ENCODE data around the gene FOSL1.

The FOSL1 gene

DNA sequence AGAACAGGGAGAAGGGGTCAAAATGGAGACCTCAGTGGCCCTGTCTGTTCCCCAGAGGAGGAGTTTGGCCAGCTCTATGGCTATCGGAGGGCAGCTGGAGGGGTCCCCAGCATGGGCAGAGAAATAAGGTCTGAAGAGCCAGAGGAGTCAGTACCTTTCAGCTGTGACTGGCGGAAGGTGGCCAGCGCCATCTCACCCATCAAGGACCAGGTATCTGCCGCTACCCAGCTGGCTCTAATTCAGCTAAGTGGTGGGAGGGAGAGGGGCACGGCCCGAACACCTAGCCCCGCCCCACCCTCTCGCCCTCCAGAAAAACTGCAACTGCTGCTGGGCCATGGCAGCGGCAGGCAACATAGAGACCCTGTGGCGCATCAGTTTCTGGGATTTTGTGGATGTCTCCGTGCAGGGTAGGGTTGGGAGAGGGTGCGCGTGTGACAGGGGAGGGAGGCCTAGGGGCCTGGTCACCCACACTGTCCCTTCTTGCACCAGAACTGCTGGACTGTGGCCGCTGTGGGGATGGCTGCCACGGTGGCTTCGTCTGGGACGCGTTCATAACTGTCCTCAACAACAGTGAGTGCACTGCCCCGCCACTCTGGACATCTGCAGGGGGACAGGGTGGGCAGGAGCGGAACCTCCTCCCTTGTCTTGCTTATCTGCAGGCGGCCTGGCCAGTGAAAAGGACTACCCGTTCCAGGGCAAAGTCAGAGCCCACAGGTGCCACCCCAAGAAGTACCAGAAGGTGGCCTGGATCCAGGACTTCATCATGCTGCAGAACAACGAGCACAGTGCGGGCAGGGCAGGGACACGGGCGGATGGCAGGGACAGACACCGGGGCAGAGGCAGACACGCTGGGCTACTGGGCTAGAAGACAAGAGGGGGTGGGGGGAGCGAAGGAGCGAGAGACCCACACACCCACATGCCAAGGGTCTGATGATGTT, 17.8 kb downstream of the FOSL1 start:
- H3K9me3 Mint-ChIP-seq: no peaks in the 10 kb centered on the region
- peak overlapping the region; percentile 97 for H3K27ac Mint-ChIP-seq
- no peak for DNase-seq (ENCODE audit: low spot score in 2 of 2)
- H3K4me1 Mint-ChIP-seq: peaks cover 66% of the 10 kb centered on the region
- H3K4me3 Mint-ChIP-seq: peak overlapping the region; percentile 85
- ATAC-seq: no peak
- peaks cover 78% of the 10 kb centered on the region for H3K36me3 Mint-ChIP-seq

DNA sequence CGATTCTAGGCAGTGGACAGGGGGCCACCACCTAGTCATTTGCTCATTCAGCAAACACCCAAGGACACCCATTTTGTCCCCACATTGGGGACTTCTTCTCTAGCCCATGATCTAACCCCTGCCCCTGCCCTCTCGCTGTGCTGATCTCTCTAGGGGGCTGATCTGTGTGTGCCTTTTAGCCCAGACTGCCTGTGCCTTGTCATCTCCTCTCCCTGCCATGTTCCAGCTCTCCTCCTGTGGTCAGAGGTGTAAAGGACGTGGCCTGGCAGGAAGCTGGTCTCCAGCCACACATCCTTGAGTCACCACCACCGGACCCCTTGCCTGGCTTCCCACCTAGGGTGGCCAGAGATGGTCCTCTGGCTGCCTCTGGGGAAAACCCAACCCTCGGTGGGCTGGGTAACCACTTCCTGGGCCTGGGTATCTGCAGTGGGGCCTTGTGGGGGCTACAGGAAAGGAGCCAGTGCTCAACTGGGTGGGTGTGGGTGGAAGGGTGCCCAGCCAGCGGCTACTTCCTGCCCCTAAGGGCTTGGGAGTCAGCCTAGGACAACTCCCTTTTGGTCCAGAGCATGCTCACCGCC, 19.3 kb downstream of the FOSL1 start:
- Mint-ChIP-seq H3K9me3 (no peaks in the 10 kb centered on the region), H3K4me3 (peak overlapping the region; percentile 85), H3K36me3 (peaks cover 63% of the 10 kb centered on the region), H3K4me1 (peaks cover 63% of the 10 kb centered on the region), H3K27ac (peak overlapping the region; percentile 97)
- DNase-seq (ENCODE audit: low spot score in 2 of 2): peak in 1 of 2 donors; percentile 77
- peak; percentile 48 for ATAC-seq

DNA sequence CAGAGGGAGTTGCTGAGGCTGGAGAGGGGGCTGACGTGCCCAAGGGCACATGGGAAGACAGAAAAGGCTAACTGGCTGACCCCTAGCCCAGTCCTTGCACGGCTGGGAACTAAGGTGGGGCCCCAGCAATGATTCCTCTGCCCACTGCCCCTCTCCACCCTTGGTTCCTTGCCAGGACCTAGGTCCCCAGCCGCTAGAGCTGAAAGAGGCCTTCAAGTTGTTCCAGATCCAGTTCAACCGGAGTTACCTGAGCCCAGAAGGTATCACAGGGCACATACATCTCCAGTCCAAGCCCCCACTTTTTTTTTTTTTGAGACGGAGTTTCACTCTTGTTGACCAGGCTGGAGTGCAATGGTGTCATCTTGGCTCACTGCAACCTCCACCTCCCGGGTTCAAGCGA, 20.2 kb downstream of the FOSL1 start:
- Mint-ChIP-seq H3K9me3 (no peaks in the 10 kb centered on the region), H3K36me3 (peaks cover 54% of the 10 kb centered on the region), H3K4me1 (peaks cover 60% of the 10 kb centered on the region), H3K4me3 (peak overlapping the region; percentile 85), H3K27ac (peak overlapping the region; percentile 97)
- DNase-seq (ENCODE audit: low spot score in 2 of 2): no peak
- ATAC-seq: no peak

DNA sequence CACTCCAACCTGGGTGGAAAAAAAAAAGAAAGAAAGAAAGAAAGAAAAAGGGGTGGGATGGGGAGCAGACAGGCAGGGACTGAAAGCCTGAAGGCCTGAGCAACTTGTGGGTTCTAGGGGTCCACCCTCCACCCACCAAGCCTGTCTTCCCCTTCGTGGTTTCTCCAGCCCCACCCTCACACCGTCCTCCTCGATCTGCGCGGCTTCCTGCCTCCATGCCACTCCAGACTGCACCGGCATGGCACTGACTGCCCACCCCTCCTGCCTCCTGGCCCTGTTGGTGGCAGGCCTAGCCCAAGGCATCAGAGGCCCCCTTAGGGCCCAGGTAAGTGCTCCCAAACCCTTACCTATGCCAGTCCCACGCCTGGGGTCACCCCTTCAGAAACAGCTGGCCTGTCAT, 20.6 kb downstream of the FOSL1 start, which contains the start of gene CTSW:
TSS of gene CTSW (plus strand) at position 221 of the 400 bp plus-strand sequence. CDS start at position 239, 18 bp downstream.
- Mint-ChIP-seq H3K27ac (peak within 1 kb of the TSS; percentile 97), H3K4me3 (peak within 1 kb of the TSS; percentile 85), H3K9me3 (no peaks in the 10 kb centered on the region), H3K4me1 (peaks cover 55% of the 10 kb centered on the region), H3K36me3 (peaks cover 50% of the 10 kb centered on the region)
- peak in 1 of 2 donors; percentile 72 for DNase-seq (ENCODE audit: low spot score in 2 of 2)
- ATAC-seq: peak; percentile 66

DNA sequence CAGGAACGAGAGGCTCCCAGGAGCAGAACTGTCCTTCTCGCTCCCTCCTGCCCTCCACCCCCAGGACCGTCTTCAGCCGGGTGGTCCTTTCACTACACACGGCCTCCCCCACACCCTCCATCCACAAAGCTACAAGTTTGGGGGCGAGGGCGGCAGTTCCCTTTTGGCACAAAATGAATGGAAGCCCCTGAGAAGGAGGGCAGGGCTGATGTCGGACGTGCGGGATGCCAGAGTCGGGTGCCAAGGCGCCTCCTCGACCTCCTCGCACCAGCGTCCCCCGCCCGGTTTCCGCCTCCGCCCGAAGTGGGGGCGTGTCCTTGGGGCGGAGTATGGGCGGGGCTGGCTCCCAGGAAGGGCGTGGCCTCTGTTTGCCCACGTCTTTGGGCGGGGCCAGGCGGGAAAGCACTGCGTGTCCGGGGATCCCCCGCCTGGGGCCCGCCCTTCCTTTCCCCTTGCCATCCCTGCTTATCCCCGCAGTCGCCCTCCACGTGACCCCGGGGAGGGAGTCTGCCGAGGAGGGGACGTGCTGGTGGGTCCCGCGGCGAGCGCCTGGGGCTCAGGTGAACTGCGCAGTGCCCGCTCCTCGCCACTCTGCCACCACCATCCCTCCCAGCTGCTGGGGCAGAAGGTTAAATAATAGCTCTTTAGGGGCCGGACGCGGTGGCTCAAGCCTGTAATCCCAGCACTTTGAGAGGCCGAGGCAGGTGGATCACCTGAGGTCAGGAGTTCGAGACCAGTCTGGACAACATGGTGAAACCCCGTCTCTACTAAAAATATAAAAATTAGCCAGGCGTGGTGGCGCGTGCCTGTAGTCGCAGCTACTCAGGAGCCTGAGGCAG, 26.7 kb downstream of the FOSL1 start:
- Mint-ChIP-seq H3K4me3 (peak overlapping the region; percentile 95), H3K27ac (peak overlapping the region; percentile 95), H3K4me1 (peaks cover 43% of the 10 kb centered on the region), H3K9me3 (no peaks in the 10 kb centered on the region), H3K36me3 (peaks cover 11% of the 10 kb centered on the region)
- ATAC-seq: peak; percentile 85
- DNase-seq (ENCODE audit: low spot score in 2 of 2): peak; percentile 99 to 100

DNA sequence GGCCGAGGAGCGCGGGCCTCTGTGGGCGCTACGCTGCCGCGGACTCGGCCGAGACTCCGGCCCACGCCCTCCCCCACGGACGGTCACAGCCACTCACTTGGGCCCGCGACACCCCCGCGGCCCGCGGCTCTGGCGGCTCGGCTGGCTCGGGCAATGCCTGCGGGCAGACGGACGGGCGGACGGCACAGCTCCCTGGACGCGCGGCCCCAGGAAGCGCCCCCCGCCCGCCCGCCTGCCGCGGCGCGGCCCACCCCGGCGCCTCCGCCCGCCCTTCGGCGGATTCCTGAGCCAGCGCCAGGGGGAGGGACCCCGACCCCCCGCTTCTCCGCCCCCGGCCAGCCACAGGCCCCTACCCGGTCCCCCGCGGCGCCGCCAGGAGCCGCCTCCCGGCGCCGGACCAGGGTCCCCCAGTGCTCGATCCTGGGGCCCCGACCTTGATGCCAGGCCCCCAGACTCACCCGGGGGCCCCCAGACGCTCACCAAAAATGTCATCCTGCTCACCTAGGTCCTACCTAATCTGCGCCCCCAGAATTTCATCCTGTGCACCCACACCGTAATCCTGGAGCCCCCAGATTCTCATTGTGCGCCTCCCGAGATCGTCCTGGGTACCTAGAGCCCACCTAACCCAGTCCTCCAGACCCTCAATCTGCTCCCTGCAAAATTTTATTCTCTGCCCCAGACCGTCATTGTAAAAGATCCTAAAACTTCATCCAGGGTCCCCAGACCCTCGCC, 27.4 kb downstream of the FOSL1 start, which contains the start of gene EFEMP2:
TSS of gene EFEMP2 (minus strand) at position 215 of the 732 bp plus-strand sequence. CDS start 446 bp downstream, outside the sequence.
- Mint-ChIP-seq H3K4me1 (peaks cover 37% of the 10 kb centered on the region), H3K27ac (peak within 1 kb of the TSS; percentile 95), H3K9me3 (no peaks in the 10 kb centered on the region), H3K36me3 (peaks cover 17% of the 10 kb centered on the region), H3K4me3 (peak within 1 kb of the TSS; percentile 95)
- ATAC-seq (no peak), DNase-seq (ENCODE audit: low spot score in 2 of 2) (no peak)

DNA sequence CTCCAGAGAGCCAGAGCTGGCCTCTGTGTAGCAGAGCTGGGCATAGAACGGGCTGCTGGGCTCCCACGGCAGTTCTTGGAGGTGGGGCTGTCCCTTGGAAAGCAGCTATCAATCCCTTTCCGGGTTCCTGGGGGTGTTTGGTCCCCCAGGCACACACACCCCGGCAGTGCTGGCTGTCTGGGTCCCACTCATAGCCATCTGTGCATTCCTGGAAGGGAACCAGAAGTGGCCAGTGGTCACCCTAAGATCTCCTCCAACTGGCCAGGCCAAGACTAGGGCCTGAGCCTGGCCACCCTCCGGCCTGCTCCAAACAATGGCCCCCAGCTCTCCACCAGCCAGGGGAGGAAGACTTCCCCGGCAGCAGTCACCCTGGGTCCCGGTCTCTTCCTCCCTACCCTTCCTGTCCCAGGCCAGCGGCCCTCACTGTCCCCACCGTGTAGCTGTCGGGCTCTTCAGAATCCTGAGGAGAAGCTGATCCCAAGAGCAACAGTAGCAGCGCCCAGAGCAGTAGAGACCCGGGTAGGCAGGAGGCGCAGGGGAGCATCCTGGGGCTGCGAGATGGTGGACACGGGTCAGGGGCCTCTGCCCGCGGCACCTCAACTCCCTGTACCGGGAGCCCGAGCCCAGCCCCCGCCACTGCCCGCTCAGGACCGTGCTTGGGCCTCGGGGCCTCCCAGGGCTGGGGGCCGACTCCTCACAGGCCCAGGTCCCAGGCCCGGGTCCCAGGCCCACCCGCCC, 28.2 kb downstream of the FOSL1 start:
- Mint-ChIP-seq H3K27ac (no peak overlapping the region), H3K9me3 (no peaks in the 10 kb centered on the region), H3K4me3 (peak overlapping the region; percentile 37), H3K36me3 (peaks cover 21% of the 10 kb centered on the region), H3K4me1 (peaks cover 30% of the 10 kb centered on the region)
- ATAC-seq (no peak), DNase-seq (ENCODE audit: low spot score in 2 of 2) (no peak)

DNA sequence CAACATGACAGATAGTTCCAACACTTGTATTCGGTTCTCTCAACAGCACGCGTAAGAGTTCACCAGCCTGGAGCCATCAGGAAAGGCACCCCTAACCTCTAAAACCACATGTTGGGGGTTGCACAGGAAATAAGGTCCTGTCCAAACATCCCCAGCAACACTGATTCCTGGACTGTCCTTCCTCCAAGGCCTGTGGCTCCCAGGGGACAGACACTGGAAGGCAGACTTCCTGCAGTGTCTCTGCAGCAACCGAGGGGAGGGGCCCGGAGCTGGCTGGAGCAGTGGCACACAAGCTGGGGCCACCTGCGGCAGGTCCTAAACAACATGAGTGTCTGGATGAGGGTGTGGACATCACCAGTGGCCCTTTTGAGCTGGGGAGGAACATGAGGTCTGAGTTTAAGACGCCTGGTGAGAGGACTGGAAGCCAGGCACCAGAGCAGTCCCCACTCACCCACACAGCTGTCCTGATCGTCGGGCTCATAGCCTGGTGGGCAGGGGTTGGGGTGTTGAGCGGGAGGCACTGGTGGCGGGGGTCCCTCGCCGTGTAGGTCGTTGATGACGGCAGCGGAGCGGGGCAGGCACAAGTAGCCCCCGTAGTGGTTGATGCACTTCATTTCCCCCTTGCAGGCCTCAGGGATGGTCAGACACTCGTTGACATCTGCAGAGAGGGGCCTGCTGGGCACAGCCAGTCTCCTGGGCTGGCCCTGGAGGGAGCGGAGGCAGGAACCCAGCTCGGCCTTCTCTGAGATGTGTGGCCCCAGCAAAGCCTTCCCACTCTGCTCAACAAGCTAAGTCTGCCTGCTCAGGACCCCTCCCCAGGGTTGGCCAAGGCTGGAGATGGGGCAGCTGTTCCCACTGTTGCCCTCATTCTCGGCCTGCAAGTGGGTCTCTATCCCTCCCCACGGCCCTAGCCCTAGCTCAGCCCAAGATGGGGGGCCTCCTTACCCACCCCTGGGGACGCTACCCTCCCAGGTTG, 29.2 kb downstream of the FOSL1 start:
- Mint-ChIP-seq H3K4me3 (peak overlapping the region; percentile 37), H3K36me3 (peaks cover 31% of the 10 kb centered on the region), H3K9me3 (no peaks in the 10 kb centered on the region), H3K27ac (no peak overlapping the region), H3K4me1 (peaks cover 25% of the 10 kb centered on the region)
- ATAC-seq: no peak
- no peak for DNase-seq (ENCODE audit: low spot score in 2 of 2)

DNA sequence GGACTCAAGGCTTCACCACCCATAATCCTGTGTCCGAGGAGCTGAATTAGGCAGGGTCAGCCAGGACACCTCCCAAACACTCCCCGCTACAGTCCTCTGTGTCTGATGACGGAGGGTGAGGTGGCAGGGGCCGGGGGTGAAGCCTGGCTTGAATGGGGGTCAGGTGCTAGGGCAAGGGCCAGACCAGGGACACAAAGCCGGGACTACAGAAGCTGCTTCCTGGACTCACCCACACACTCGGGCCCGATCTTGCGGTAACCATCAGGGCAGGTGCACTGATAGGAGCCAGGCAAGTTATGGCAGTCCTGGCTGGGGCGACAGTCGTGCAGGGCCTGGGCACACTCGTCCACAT, 29.9 kb downstream of the FOSL1 start:
- DNase-seq (ENCODE audit: low spot score in 2 of 2): no peak
- no peak for ATAC-seq
- no peak overlapping the region for H3K4me3 Mint-ChIP-seq
- H3K4me1 Mint-ChIP-seq: peaks cover 27% of the 10 kb centered on the region
- H3K27ac Mint-ChIP-seq: peak overlapping the region; percentile 83
- H3K9me3 Mint-ChIP-seq: no peaks in the 10 kb centered on the region
- peaks cover 38% of the 10 kb centered on the region for H3K36me3 Mint-ChIP-seq

DNA sequence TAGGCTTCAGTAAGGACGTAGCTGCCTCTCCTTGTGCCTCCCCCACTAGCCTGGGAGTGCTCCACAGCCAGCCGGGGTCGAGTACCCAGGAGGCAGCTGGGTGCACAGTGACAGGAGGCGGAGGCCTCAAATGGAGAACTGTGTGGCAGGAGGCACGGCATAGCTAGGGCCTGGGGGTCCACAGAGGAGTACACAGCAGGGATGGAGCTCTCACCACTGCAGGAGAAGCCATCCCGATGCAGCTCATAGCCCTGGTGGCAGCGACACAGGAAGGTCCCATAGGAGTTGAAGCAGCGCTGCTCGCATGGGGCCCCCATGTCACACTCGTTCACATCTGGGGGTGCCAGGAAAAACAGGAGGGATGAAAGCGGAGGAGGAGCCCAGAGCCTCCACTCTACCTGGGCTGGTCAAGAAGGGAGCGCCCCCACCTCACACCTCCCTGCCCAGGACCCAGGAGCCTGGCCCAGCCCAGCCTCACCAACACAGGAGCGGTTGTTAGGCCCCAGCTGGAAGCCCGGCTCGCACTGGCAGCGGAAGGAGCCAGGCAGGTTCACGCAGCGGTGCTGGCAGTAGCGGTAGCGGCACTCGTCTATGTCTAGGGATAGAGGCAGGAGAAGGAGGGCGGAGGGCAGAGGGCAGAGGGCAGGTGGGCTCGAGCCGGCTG, 30.4 kb downstream of the FOSL1 start:
- peak overlapping the region; percentile 83 for H3K27ac Mint-ChIP-seq
- H3K4me1 Mint-ChIP-seq: peaks cover 31% of the 10 kb centered on the region
- H3K36me3 Mint-ChIP-seq: peaks cover 43% of the 10 kb centered on the region
- H3K4me3 Mint-ChIP-seq: no peak overlapping the region
- ATAC-seq (no peak), DNase-seq (ENCODE audit: low spot score in 2 of 2) (no peak)
- no peaks in the 10 kb centered on the region for H3K9me3 Mint-ChIP-seq

DNA sequence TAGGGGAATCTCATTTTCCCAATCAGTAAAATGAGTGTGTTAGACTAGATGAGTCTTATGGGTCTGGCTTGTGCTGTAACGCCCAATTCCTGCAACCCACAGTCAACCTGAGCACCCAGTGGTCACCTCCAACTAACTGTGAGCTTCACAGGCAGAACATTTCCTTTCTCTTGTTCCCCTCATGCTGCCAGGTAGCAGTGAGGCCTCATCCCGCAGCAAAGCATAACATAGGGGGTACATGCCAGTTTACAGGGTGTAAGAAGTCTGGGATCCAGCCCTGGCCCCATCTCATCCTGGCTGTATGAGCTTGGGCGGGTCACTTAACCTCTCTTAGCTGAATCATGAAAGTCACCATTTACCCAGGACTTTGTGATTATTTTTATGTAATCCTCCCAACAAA, 31.3 kb downstream of the FOSL1 start:
- Mint-ChIP-seq H3K9me3 (no peaks in the 10 kb centered on the region), H3K4me3 (no peak overlapping the region), H3K36me3 (peaks cover 52% of the 10 kb centered on the region), H3K27ac (no peak overlapping the region), H3K4me1 (peaks cover 31% of the 10 kb centered on the region)
- no peak for ATAC-seq
- DNase-seq (ENCODE audit: low spot score in 2 of 2): no peak

DNA sequence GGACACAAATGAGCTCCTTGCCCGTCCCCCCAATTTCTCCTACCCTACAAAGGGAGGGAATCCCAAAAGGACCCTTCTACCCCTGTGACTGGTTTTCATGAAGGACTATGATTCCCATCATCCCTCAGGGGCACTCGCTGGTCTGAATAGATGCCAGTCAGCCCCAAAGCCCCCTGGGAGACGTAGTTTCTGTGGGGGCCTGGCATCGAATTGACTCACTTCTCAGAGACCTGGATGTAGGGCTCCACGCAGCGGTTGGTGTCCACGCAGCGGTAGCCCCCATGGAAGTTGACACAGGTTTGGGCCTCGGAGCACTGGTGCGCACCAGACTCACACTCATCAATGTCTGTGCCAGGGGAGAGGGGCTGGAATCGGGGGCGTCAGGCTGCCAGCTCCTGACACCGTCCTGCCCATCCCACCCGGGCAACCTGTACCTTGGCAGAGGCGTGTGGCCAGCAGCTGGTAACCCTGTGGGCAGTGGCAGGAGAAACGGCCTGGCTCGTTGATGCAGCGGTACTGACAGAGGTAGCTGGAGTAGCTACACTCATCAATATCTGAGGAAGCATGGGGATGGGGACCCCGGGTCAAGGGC, 32.0 kb downstream of the FOSL1 start:
- DNase-seq (ENCODE audit: low spot score in 2 of 2) (no peak), ATAC-seq (no peak)
- no peak overlapping the region for H3K27ac Mint-ChIP-seq
- peaks cover 52% of the 10 kb centered on the region for H3K36me3 Mint-ChIP-seq
- peaks cover 33% of the 10 kb centered on the region for H3K4me1 Mint-ChIP-seq
- H3K4me3 Mint-ChIP-seq: no peak overlapping the region
- no peaks in the 10 kb centered on the region for H3K9me3 Mint-ChIP-seq
